ENCODE data around the gene ZNF423.
"Not testable (repeated sequence)": the region's sequence is repeated elsewhere in the genome, so short reads cannot be mapped to it uniquely, and the experiment has no call there.

ZNF423 gene

GRCh38 chr16:49855822-49856671 lies at the start of gene ZNF423:
TSS of gene ZNF423 (minus strand) at chr16:49856112. CDS start at chr16:49855774, 338 bp downstream.
- no peak for DNase-seq

GRCh38 chr16:49904348-49905062 lies 48.6 kb upstream of the ZNF423 start:
- DNase-seq = no peak

DNA sequence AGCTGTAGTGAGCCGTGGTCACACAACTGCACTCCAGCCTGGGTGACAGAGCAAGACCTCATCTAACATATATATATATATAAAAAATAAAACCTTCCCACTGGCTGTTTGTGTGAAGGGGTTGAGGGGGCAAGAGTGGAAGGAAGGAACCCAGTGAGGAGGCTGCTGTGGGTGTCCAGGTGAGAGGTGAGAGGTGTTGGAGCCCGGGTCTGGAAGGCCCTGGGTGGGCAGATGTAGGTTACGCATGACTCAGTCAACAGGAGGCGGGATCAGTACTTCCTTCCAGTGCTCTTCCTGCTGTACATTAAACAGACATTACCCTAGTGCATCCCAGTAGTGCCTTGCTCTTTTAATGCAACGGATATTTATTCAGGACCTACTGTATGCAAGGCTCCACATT lies 47.0 kb upstream of the ZNF423 start:
- DNase-seq = no peak

DNA sequence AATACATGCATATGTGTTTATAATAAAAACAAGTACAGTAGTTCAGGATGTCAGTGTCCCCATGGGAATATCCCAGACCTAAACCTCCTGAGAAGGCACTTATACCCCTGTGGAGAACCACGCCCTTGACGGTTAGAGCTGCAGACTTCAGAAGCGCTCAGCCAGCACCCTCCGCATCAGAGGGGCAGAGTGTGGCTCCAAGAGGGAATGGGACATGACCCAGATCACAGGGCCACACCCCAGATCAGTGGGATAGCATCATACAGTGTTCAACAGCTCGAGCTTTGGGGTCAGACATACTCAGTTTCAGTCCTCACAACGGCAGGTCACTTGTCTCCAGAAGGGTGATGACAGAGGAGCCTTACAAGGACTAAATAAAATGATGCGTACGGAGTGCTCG lies 45.8 kb upstream of the ZNF423 start:
- DNase-seq = no peak

DNA sequence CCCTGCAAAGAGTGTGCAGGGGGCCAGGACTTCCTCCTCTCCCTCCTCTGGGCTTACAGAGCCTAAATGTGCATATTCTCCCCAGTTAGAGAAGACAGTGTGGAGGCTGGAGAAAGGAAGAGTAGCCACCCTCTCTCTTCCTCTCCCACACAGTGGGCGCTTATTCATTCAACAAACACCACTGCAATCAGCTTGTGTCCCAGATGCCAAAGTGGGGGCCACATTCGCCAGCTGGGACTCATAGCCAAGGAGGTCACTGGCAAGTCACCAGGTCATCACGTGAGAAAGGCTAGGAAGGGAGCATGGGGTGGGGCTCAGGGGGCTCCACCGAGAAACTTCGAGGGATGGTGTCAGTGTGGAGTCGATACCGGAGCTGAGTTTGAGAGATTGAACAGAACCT lies 45.0 kb upstream of the ZNF423 start:
- DNase-seq = no peak

DNA sequence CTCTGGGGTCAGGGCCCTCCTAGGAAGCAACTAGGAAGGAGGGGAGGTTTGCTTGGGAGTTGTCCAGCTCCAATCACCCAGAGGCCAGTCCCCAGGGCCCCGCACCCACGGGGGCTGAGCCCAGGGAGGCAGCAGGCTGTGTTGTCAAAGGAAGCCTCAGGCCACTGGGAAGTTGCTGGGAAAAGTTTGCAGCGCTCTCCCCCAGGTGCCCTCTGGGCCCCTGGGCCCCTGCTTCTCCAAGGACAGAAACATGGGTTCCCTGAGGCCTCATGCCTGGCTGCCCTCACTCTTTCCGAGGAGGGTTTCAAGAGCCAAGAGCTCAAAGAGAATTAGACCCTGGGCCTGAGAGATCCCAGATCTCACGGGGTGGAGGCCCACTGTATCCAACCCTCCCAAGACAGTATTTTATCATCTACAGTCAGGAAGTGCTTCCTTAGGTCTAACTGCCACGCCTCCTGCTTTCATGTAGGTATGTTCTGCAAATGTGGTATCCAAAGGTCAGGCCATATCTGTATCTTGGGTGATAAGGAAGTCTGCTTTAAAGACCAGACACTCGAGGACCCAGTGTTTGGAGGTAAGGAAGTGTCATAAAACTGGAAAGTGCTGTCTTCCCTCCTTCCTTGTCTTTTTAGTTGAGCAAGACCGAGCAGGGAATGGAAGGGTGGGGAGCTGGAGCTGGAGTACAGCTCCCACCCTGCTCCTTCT lies 44.2 kb upstream of the ZNF423 start:
- DNase-seq = no peak

DNA sequence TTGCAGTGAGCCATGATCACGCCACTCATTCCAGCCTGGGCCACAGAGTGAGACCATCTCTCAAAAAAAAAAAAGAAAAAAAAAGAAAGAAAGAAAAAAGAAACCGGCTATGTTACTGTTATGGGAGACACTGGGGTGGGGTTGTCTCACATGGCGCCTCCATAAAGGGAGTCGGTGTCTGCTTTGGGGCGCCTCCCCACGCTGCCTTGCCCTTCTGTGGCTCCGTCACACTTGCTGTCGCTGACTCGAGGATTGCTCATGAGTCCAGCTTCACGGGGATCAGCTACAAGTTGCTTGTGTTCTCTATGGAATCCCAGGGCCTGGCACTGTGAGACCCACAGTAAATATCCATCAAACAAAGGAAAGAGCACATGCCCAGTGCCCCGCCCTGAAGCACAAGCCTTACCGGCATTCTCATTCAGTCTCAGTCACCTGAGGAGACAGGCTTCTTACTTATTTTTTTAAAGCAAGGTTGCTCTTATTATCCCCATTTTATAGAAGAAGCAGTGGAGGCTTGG lies 40.6 kb upstream of the ZNF423 start:
- DNase-seq = no peak

DNA sequence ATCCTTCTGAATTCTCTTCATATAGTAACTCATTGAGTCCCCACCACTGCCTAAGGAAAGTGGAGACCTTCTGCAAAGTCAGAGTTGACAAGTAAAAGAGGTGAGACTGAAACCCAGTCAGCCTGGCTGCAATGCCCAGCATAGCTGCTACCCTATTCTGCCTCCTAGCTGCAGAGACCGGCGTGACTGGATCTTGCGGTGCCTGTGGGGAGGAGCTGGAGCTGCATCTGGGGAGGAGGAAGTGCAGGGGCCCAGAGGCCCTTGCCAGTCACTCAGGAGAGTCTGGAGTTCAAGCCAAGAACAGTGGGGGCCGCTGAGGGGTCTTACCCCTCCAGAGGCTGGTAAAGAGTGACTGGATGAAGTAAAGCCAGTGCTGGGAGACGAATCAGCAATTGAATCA lies 35.0 kb upstream of the ZNF423 start:
- no peak for DNase-seq

GRCh38 chr16:49889725-49890397 lies 33.9 kb upstream of the ZNF423 start:
- DNase-seq = no peak

DNA sequence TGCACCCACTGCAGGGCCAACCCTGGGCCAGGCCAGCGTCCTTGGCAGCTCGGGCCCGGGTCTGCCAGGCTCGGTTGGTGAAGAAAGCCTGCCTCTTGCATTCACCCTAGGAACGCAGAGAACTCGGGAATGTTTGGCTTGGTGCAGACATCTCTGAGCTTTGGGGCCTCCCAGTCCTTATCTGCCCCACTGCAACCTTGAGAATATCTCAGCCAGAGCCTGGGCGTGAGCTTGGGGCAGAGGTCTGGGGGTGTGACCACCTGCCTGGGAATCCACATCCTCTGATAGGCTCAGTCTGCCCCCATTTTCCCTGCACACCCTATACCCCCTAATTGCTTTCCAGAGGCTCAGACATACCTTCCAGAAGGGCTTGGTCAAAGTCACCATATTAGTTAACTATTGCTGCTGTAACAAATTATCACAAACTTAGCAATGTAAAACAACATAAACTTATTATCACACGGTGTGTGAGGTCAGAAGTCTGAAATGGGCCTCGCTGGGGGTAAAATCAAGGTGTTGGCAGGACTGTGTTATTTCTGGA lies 30.7 kb upstream of the ZNF423 start:
- DNase-seq = no peak

DNA sequence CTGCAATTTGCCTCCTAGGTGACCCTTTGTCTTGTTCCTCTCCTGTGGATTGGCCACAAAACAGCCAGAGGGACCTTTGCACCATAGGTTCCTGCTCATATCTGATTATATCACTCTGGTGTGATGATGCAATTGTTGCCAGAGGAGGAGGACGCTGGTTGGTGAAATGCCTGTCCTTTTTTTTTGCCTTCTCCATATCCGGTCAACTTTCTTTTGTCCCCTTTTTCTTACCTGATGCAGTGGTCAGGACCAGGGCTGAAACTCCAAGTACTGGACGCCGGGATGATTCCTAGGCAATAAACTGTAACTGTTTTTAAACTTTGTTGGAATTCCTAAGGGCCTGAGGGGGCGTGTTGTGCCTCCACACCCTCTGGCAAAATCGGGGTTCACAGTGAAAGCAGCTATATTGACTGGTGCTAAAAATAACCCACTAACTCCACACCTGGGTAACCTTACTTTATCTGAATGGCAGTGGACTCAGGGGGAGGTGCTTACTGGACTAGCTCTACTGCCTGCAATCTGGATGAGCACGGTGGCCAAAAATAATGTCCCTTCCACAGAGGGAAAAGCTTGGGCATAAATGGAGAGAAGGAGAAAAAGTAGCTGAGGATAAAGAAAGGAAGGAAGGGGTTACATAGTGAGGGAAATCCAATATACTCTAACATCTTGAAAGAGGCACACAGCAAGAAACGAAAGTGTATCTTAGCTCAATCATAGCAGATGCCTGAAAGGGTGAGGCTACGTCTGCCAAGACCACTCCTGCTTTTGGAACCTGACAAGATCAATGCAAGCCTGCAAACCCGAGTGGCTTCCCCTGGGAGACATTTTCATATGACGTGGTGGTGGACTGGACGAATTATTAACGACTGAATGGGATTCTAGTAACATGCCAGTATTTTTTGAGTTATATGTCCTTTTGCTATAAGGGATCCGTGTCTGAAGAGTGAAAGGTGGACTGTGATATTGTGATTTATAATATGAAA lies 28.4 kb upstream of the ZNF423 start:
- no peak for DNase-seq

DNA sequence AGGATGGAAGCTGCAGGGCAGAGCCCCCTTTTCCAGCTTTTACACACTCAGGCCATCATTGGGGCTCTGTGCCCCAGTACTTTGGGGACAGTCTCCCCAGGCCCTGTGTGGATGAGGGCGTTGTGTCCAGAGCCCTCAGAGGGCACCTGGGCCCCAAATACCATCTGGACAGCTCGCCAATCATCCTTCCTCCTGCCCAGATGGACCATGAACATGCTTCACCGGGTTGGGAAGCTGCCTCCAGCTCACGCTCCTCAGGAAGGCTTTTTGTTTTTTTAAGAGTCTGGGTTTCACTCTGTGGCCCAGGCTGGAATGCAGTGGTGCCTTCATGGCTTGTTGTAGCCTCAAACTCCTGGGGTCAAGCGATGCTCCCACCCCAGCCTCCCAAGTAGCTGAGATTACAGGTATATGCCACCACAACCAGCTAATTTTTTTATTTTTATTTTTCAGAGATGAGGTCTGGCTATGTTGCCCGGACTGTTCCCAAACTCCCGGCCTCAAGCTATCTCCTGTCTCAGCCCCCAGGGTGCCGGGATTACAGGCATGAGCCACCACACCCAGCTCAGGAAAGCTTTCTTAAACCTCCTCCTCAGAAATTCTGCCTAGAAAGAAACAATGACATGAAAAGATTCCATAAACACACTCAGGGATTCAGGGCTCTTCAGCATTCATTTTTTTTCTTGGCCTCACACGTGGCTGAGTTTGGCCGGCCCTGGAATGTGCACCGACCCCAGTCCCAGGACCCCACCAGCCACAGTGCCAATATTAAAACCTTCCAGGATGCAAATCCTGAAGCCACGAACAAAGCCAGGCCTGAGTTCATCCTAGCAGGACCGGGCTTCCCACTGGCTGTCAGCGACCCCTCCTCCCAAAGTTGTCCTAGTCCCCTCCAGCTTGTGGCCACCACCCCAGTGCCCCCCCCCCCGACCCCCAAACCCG lies 27.4 kb upstream of the ZNF423 start:
- DNase-seq = no peak

GRCh38 chr16:49881890-49882289 lies 26.0 kb upstream of the ZNF423 start:
- no peak for DNase-seq

DNA sequence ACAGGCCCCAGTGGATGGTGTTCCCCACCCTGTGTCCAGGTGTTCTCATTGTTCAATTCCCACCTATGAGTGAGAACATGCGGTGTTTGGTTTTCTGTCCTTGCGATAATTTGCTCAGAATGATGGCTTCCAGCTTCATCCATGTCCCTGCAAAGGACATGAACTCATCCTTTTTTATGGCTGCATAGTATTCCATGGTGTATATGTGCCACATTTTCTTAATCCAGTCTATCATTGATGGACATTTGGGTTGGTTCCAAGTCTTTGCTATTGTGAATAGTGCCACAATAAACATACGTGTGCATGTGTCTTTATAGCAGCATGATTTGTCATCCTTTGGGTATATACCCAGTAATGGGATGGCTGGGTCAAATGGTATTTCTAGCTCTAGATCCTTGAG lies 22.6 kb upstream of the ZNF423 start:
- not testable (repeated sequence) for DNase-seq

- peak; percentile 62 for DNase-seq
Observed at GRCh38 chr16:49876716-49877129, 20.8 kb upstream of the ZNF423 start.

DNA sequence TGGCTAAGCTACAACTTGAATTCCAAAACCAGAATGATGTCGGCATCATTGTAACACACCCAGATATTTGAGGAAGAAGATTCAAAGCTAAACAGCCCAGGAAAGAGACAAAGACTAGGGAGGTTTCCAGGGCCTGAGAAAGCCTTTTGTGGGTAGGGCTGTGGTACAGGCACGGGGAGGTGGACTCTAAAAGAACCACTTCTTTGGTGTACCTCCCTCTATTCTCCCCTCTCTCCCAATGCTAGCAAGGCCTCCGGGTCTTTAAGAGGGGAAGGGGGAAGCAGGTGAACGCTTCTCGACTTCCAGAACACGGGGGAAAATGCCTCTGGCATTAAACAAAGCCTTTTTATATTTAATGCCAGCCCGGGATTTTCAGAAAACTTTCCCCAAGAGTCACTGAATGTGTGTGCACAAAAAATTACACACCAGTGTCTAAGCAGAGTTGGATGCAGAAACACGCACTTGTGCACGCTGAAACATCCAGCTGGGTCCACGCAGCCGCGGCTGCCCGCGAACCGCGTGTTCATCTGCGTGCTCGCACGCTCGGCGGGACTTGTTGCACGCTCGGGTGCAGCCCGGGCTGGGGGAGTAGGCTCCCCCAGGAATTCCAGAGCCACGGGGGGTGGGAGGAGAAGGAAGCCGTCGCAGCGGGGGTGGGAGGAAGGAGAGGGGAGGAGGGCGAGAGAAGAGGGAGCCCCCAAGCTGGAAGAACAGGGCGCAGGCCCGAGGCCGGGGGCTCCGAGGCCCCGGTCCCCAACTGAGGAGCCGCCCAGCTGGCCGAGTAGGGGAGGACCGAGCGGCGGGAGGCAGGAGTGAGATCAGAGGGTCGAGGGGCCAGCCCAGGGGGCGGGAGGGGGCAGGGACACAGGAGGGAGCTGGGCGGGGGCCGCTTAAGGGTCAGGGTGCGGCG lies 20.1 kb upstream of the ZNF423 start:
- DNase-seq = no peak

DNA sequence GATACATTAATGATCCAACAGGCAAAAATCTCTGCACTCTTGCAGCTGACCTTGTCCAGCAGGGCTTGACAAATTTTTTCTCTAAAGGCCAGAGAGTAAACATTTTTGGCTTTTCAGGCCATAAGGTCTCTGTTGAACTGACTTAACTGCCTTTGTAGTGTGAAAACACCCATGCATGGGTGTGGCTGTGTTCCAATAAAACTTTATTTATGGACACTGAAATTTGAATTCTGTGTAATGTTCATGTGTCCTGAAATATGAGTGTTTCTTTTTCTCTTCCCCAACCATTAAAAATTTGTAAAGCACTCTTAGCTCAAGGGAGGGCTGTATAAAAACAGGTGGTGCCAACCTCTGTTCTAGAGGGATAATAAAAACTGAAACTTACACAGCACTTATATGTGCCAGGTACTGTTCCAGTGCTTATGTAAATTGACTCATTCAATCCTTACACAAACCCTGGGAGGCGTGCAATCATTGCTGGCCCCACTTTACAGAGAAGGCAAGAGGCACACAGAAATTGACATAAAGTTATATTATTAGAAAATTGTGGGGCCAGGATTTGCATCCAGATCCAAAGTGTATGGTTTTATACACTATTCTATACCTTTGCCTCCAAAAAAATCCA lies 18.8 kb upstream of the ZNF423 start:
- no peak for DNase-seq

GRCh38 chr16:49871824-49872223 lies 15.9 kb upstream of the ZNF423 start:
- DNase-seq = not testable (repeated sequence)

Data from activated CD4-positive, CD25-positive, alpha-beta regulatory T cell treated with anti-CD3 and anti-CD28 coated beads, Interleukin-2, amount 50 U/mL, for 72 hours (primary cell).